A549 treated with AZD9567 at 1 μM for 4 hours (cell line): ENCODE data around the gene EPHA4. TPM values are rescaled to one million over a fixed set of nuclear protein-coding genes. Genes with fewer than 3 reads are reported as not detected.

Source experiments
- total RNA-seq: library from RNA; stranded (reverse); fragments of 200-300 nt; extraction: Qiagen RNA extraction; gene quantifications from 5 replicates; pipeline ENCODE4 v1.2.3, GENCODE V29; 2022; ENCODE audit not compliant: insufficient read depth

Gene EPHA4
- 0.70 to 7.0 TPM (median 0.88 TPM) in 5 replicates for total RNA-seq

DNA sequence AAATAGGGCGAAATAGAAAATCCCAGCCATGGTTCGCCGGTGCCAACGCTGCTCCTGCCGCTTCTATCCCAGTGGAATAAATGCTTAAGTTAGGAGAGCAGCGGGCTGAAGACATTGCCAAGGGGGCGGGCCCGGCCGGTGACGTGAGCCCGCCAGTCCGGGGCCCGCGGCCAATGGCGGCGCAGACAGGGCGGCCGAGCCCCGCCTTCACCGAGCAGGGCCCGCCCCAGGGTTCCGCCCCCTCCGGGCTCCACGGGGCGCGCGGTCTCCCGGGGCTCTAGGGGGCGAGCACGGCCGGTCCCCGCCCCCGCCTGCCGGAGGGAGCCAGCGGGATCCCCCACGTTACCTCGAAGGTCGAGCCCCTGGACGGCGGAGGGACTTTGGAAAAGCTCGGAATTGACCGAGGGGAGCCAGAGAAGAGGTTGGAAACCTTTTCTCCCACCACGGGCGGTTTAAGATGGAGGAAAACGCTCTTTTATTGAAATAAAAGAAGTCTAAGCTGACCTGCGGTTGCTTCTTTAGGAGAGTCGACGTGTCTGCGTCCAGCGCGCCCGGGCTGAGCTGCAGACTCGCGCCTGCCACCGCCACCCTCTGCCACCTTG lies at the start of gene EPHA4:
EPHA4 (minus strand) TSS at position 86 of the 602 bp plus-strand sequence; CDS start at position 30, 56 bp downstream.

